T-cell (primary cell): ENCODE results near the gene ADARB2. TPM values are rescaled to one million over a fixed set of nuclear protein-coding genes. Genes with fewer than 3 reads are reported as not detected.

Experiments
- ATAC-seq, 4 experiments: fragments of 200-7000 bp in 3 of 4; fragments of 150-1000 bp in 1 of 4; cut with Tn5 transposase; replicated peaks in 1 of 4; 1 replicate in 3 of 4; 2 replicates in 1 of 4; pipeline ENCODE4 v1.10.0; 2021; ENCODE audit warnings: moderate library complexity in 3 of 4, mild to moderate bottlenecking in 2 of 4, moderate number of reproducible peaks in 1 of 4
- CTCF ChIA-PET, 2 donors: fragments of 300-600 bp; sonication (Branson Sonifier 250); formaldehyde crosslinking; loops; one replicate each; lab custom pipeline; 2022; ENCODE audit warnings: antibody characterized with exemption in 2 of 2; lab: Charles Lee
- POLR2A ChIA-PET, 2 donors: fragments of 300-600 bp; sonication (Branson Sonifier 250); formaldehyde crosslinking; loops; one replicate each; lab custom pipeline; 2022; ENCODE audit warnings: antibody characterized with exemption in 2 of 2; lab: Charles Lee
- DNase-seq, 35 experiments: peaks; one replicate each; pipeline versions ENCODE4 v3.0.0 to v3.0.0-alpha.2; 2013 to 2023
- H3K27ac ChIP-seq: one replicate; pipeline ENCODE4 v1.5.1; 2013; ENCODE audit warnings: low read length
- H3K27me3 ChIP-seq, 2 experiments: replicated peaks in 1 of 2; 1 replicate in 1 of 2; 2 replicates in 1 of 2; pipeline versions ENCODE4 v1.6.1 to v1.7.0; 2013; ENCODE audit warnings: low read length in 1 of 2, mixed read lengths in 1 of 2; ENCODE audit not compliant: control insufficient read depth in 2 of 2, insufficient read depth in 2 of 2; ENCODE audit errors: extremely low read depth in 1 of 2
- H3K36me3 ChIP-seq, 2 donors: 1 replicate in 1 of 2; 2 replicates in 1 of 2; pipeline versions ENCODE4 v1.6.1 to v1.7.0; 2013; ENCODE audit warnings: low read length in 1 of 2; ENCODE audit not compliant: control insufficient read depth in 2 of 2, insufficient read depth in 1 of 2; ENCODE audit errors: extremely low read depth in 1 of 2
- H3K4me1 ChIP-seq, 2 experiments: 1 replicate in 1 of 2; 2 replicates in 1 of 2; pipeline versions ENCODE4 v1.6.1 to v1.7.0; 2013; ENCODE audit warnings: low read length in 2 of 2, mixed read lengths in 1 of 2; ENCODE audit not compliant: insufficient read depth in 2 of 2, control insufficient read depth in 1 of 2; ENCODE audit errors: extremely low read depth in 1 of 2
- H3K4me3 ChIP-seq, 2 donors: 1 replicate in 1 of 2; 2 replicates in 1 of 2; pipeline versions ENCODE4 v1.5.1 to v1.7.0; 2013; ENCODE audit warnings: mild to moderate bottlenecking in 2 of 2, low read length in 1 of 2, moderate library complexity in 1 of 2; ENCODE audit not compliant: control insufficient read depth in 1 of 2; ENCODE audit errors: extremely low read depth in 1 of 2
- H3K9me3 ChIP-seq: 2 replicates; pipeline ENCODE4 v1.7.0; 2013
- H3K27ac Mint-ChIP-seq, 2 donors: one replicate each; pipeline ENCODE4 v1.8.0; 2020 to 2021; ENCODE audit warnings: mild to moderate bottlenecking in 2 of 2, mixed read lengths in 2 of 2
- H3K27me3 Mint-ChIP-seq, 2 donors: one replicate each; pipeline ENCODE4 v1.8.0; 2021 to 2022; ENCODE audit warnings: mixed read lengths in 2 of 2
- H3K36me3 Mint-ChIP-seq: one replicate; pipeline ENCODE4 v1.8.0; 2021; ENCODE audit warnings: mixed read lengths
- H3K4me1 Mint-ChIP-seq, 3 donors: one replicate each; pipeline ENCODE4 v1.8.0; 2020 to 2022; ENCODE audit warnings: mixed read lengths in 3 of 3, mild to moderate bottlenecking in 1 of 3
- H3K4me3 Mint-ChIP-seq, 3 donors: one replicate each; pipeline ENCODE4 v1.8.0; 2020 to 2022; ENCODE audit warnings: mild to moderate bottlenecking in 3 of 3, mixed read lengths in 3 of 3, moderate library complexity in 3 of 3
- H3K9me3 Mint-ChIP-seq, 3 donors: one replicate each; pipeline ENCODE4 v1.8.0; 2020 to 2022; ENCODE audit warnings: mixed read lengths in 3 of 3
- WGBS: methylation state at CpG from one replicate; pipeline ENCODE4 v1.1.5; 2013; ENCODE audit warnings: missing lambda C conversion rate; ENCODE audit not compliant: insufficient coverage; 5-methylcytosine and 5-hydroxymethylcytosine counted together
- total RNA-seq, 35 experiments: library from RNA in 6 of 35; stranded (reverse) in 6 of 35; fragments of 120-200 nt in 1 of 35; gene quantifications; one replicate each; pipeline versions ENCODE4 v1.2.1 to v1.2.4 and lab custom pipeline; 2013 to 2026

Gene ADARB2
- total RNA-seq, 5 donors from 2014 or later (not counting 1 experiment from before 2014, with no cell fraction given), result 0.07 to 4.0 (median 0.41) TPM

DNA sequence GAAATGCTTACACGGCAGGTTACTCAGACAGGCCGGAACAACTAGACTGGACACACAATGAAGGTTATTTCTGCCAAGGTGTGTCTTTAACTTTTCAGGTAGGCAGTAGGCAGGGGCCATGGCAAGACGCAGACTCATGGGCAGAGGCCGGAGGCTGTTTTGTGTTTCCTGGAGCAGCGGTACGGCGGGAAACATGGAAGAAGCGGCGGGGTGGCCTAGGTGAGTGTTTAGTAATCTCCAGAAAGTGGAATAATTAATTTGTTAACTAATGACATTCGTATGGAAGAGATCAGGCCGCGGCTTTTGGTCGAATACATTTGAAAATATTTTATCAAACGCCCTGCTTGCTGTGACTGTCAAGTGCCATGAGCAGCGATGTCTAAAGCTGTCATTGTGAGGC lies 403.3 kb downstream of the ADARB2 start:
- H3K9me3 ChIP-seq, result no peaks in the 10 kb centered on the region
- ATAC-seq (no peak), DNase-seq (no peak)
- Mint-ChIP-seq H3K27me3 (peaks cover 14 to 20% of the 10 kb centered on the region in 2 donors), H3K4me3 (no peak overlapping the region), H3K36me3 (no peaks in the 10 kb centered on the region), H3K4me1 (no peaks in the 10 kb centered on the region), H3K9me3 (no peaks in the 10 kb centered on the region), H3K27ac (no peak overlapping the region)
- ChIA-PET CTCF (no interaction called here), POLR2A (no interaction called here)
- whole genome bisulfite sequencing, result 93% methylated on average over 14 of the region's 15 CpGs
- H3K27me3 ChIP-seq, result peaks cover 0 to 9% of the 10 kb centered on the region in 2 experiments
- no peaks in the 10 kb centered on the region for H3K36me3 ChIP-seq
- no peaks in the 10 kb centered on the region for H3K4me1 ChIP-seq
- H3K4me3 ChIP-seq, result no peak overlapping the region
- H3K27ac ChIP-seq, result no peak overlapping the region

DNA sequence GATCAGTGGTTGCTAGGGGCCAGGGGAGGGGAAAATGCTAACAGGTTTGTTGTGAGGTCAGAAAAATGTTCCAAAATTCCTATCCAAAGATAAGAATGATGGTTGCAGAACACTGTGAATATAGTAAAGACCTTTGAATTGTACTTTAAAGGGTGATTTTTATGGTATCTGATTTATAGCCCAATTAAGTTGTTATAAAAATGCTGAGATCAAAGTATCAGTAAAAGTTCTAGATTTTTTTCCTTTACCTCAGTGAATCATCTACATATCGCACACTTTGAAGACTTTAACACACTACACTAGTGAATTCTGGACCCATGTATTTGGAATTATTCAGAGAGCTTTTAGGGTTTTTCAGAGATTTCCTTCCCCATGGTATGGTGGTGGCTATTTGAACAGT lies 405.8 kb downstream of the ADARB2 start:
- Histone ChIP-seq H3K27me3 (peaks cover 0 to 13% of the 10 kb centered on the region in 2 experiments), H3K27ac (no peak overlapping the region), H3K9me3 (no peaks in the 10 kb centered on the region), H3K4me1 (no peaks in the 10 kb centered on the region), H3K4me3 (no peak overlapping the region), H3K36me3 (no peaks in the 10 kb centered on the region)
- H3K4me1 Mint-ChIP-seq, result no peaks in the 10 kb centered on the region
- peaks cover 0 to 3% (median 0%) of the 10 kb centered on the region in 3 donors for H3K9me3 Mint-ChIP-seq
- ChIA-PET CTCF (no interaction called here), POLR2A (no interaction called here)
- H3K27ac Mint-ChIP-seq, result no peak overlapping the region
- no peaks in the 10 kb centered on the region for H3K36me3 Mint-ChIP-seq
- ATAC-seq (no peak), DNase-seq (no peak)
- peaks cover 14 to 20% of the 10 kb centered on the region in 2 donors for H3K27me3 Mint-ChIP-seq
- no CpG with 5 or more reads among the region's 1 CpG for WGBS
- no peak overlapping the region for H3K4me3 Mint-ChIP-seq

- H3K27ac Mint-ChIP-seq, result no peak overlapping the region
- peaks cover 0 to 11% (median 4%) of the 10 kb centered on the region in 3 donors for H3K4me1 Mint-ChIP-seq
- POLR2A ChIA-PET, result no interaction called here
- Histone ChIP-seq H3K36me3 (no peaks in the 10 kb centered on the region), H3K27ac (no peak overlapping the region), H3K27me3 (peaks cover 0 to 13% of the 10 kb centered on the region in 2 experiments), H3K4me3 (no peak overlapping the region), H3K9me3 (no peaks in the 10 kb centered on the region), H3K4me1 (no peaks in the 10 kb centered on the region)
- ATAC-seq, result no peak
- H3K4me3 Mint-ChIP-seq, result no peak overlapping the region
- H3K27me3 Mint-ChIP-seq, result peaks cover 7 to 13% of the 10 kb centered on the region in 2 donors
- DNase-seq, result no peak
- CTCF ChIA-PET, result no interaction called here
- no peaks in the 10 kb centered on the region for H3K36me3 Mint-ChIP-seq
- WGBS, result 96% methylated on average over 5 of the region's 9 CpGs
- H3K9me3 Mint-ChIP-seq, result peaks cover 0 to 6% (median 0%) of the 10 kb centered on the region in 3 donors
Observed at GRCh38 chr10:1329622-1330021, 407.7 kb downstream of the ADARB2 start.

DNA sequence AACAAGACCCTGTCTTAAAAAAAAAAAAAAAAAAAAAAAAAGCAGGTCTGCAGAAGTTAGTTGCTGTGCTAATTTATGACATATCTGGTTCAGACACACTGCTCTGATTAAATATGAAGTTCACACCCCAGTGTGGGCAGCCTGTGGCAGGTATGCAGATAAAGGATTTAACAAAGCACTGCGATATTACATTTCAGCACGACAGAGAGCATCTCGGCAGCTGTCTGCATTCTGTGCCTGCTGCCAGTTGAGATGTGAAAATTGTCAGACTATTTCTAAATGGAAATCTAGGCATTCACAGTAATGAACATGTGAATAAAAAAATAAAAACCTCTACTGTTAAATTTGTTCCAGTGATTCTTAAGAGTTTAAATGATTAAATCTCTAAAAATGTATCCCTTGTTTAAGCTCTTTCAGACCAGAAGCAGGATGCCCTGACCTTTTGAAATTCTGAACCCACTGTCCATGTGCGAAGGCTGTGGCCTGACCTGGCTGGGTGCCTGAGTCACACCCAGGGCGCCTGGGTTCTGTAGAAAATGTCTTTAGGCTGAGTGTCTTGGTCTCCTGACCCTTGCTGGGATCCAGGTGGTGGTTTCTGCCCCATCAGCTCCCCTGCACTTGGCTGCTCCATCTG lies 408.2 kb downstream of the ADARB2 start:
- no peak overlapping the region for H3K4me3 Mint-ChIP-seq

GRCh38 chr10:1328161-1328823 lies 409.0 kb downstream of the ADARB2 start:
- Histone ChIP-seq H3K27me3 (peaks cover 0 to 15% of the 10 kb centered on the region in 2 experiments), H3K36me3 (no peaks in the 10 kb centered on the region), H3K4me3 (no peak overlapping the region), H3K27ac (no peak overlapping the region), H3K4me1 (no peaks in the 10 kb centered on the region), H3K9me3 (no peaks in the 10 kb centered on the region)
- H3K27ac Mint-ChIP-seq, result no peak overlapping the region
- peaks cover 7 to 17% of the 10 kb centered on the region in 2 donors for H3K27me3 Mint-ChIP-seq
- H3K9me3 Mint-ChIP-seq, result peaks cover 0 to 6% (median 0%) of the 10 kb centered on the region in 3 donors
- no peak for ATAC-seq
- ChIA-PET POLR2A (no interaction called here), CTCF (no interaction called here)
- WGBS, result 75% methylated on average over 8 of the region's 15 CpGs
- no peaks in the 10 kb centered on the region for H3K36me3 Mint-ChIP-seq
- H3K4me1 Mint-ChIP-seq, result peaks cover 0 to 11% (median 4%) of the 10 kb centered on the region in 3 donors
- peak in 1 of 35 experiments; percentile 14 for DNase-seq
- H3K4me3 Mint-ChIP-seq, result peak overlapping the region in 1 of 3 donors; percentile 53

More for the DNA sequence above, 408.2 kb downstream of the ADARB2 start:
- CTCF ChIA-PET, result no interaction called here
- DNase-seq (no peak), ATAC-seq (no peak)
- H3K4me1 ChIP-seq, result no peaks in the 10 kb centered on the region
- peaks cover 0 to 14% of the 10 kb centered on the region in 2 experiments for H3K27me3 ChIP-seq
- H3K4me1 Mint-ChIP-seq, result peaks cover 0 to 11% (median 4%) of the 10 kb centered on the region in 3 donors
- no peak overlapping the region for H3K4me3 ChIP-seq
- H3K36me3 Mint-ChIP-seq, result no peaks in the 10 kb centered on the region
- H3K9me3 ChIP-seq, result no peaks in the 10 kb centered on the region
- 44% methylated on average over 1 of the region's 5 CpGs for WGBS
- POLR2A ChIA-PET, result no interaction called here
- H3K27ac Mint-ChIP-seq, result no peak overlapping the region
- no peaks in the 10 kb centered on the region for H3K36me3 ChIP-seq
- H3K9me3 Mint-ChIP-seq, result peaks cover 0 to 6% (median 0%) of the 10 kb centered on the region in 3 donors
- H3K27me3 Mint-ChIP-seq, result peaks cover 7 to 14% of the 10 kb centered on the region in 2 donors
- no peak overlapping the region for H3K27ac ChIP-seq

DNA sequence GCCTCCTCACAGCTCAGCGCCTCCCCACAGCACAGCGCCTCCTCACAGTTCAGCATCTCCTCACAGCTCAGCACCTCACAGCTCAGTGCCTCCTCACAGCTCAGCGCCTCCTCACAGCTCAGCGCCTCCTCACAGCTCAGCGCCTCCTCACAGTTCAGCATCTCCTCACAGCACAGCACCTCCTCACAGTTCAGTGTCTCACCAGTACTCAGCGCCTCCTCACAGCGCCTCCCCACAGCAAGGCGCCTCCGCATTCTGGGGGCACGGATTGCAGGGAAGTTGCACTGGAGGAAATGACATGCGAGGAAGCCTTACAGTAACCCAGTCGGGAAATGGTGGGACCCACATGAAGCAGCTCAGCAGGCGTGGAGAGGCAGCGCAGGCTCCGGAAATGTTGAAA lies 409.6 kb downstream of the ADARB2 start:
- peaks cover 7 to 15% of the 10 kb centered on the region in 2 donors for H3K27me3 Mint-ChIP-seq
- H3K36me3 ChIP-seq, result no peaks in the 10 kb centered on the region
- no peak overlapping the region for H3K27ac ChIP-seq
- H3K4me3 ChIP-seq, result no peak overlapping the region
- peak overlapping the region in 1 of 3 donors; percentile 53 for H3K4me3 Mint-ChIP-seq
- POLR2A ChIA-PET, result no interaction called here
- H3K27ac Mint-ChIP-seq, result no peak overlapping the region
- ATAC-seq (no peak), DNase-seq (no peak)
- no peaks in the 10 kb centered on the region for H3K36me3 Mint-ChIP-seq
- peaks cover 0 to 11% (median 4%) of the 10 kb centered on the region in 3 donors for H3K4me1 Mint-ChIP-seq
- CTCF ChIA-PET, result no interaction called here
- H3K4me1 ChIP-seq, result no peaks in the 10 kb centered on the region
- WGBS, result 94% methylated on average over 13 of the region's 15 CpGs
- peaks cover 0 to 6% (median 0%) of the 10 kb centered on the region in 3 donors for H3K9me3 Mint-ChIP-seq
- H3K27me3 ChIP-seq, result peaks cover 0 to 13% of the 10 kb centered on the region in 2 experiments
- no peaks in the 10 kb centered on the region for H3K9me3 ChIP-seq
